Esophagus squamous epithelium (tissue), 4 donors: Measurements from ENCODE around the gene KHNYN.

Experiments used
- POLR2A ChIP-seq, 4 donors: fragments of 450-650 bp; IDR thresholded peaks; one replicate each; pipeline ENCODE4 v1.6.1; 2017; ENCODE audit warnings: antibody characterized with exemption in 4 of 4, mild to moderate bottlenecking in 4 of 4, moderate library complexity in 3 of 4
- TF ChIP-seq, protein P1 (sequence below), 6 experiments: fragments of 450-650 bp in 4 of 6; fragments of 200-600 bp in 2 of 6; sonication (generic) in 2 of 6; IDR thresholded peaks; one replicate each; pipeline ENCODE4 v1.5.1; 2016 to 2019; ENCODE audit warnings: antibody characterized with exemption in 6 of 6, mild to moderate bottlenecking in 4 of 6, moderate library complexity in 4 of 6

DNA sequence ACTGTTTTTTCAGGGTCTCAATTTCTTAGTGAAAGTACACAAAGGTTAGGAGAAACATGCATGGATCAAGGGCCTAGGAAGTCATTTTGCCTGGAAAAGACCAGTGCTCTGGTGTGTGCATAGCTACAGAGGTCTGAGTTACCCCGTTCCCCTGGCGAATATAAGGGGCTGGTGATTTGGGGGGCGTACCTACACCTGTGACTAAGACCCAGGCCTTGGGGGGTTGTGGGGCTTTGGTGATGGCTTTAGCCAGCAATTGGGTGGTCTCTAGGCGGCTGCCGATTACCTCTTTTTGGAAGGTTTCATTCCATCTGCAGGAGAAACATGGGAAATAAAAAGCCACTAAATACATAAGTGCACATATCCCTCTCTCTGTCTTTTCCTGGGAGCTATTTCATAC is 11.7 kb downstream of the KHNYN start:
- TF ChIP-seq, protein P1, sequence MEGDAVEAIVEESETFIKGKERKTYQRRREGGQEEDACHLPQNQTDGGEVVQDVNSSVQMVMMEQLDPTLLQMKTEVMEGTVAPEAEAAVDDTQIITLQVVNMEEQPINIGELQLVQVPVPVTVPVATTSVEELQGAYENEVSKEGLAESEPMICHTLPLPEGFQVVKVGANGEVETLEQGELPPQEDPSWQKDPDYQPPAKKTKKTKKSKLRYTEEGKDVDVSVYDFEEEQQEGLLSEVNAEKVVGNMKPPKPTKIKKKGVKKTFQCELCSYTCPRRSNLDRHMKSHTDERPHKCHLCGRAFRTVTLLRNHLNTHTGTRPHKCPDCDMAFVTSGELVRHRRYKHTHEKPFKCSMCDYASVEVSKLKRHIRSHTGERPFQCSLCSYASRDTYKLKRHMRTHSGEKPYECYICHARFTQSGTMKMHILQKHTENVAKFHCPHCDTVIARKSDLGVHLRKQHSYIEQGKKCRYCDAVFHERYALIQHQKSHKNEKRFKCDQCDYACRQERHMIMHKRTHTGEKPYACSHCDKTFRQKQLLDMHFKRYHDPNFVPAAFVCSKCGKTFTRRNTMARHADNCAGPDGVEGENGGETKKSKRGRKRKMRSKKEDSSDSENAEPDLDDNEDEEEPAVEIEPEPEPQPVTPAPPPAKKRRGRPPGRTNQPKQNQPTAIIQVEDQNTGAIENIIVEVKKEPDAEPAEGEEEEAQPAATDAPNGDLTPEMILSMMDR (IDR thresholded peaks at IDR 0.05): no peak
- no peak for TF ChIP-seq POLR2A (IDR thresholded peaks at IDR 0.05)
